IPS-15b (cell line): Measurements from ENCODE around the gene IL20RB.

ENCODE experiments used
- H3K27me3 ChIP-seq: one replicate; pipeline ENCODE4 v1.6.1; 2013; ENCODE audit warnings: low read length; ENCODE audit not compliant: control insufficient read depth, insufficient read depth
- H3K36me3 ChIP-seq: one replicate; pipeline ENCODE4 v1.6.1; 2013; ENCODE audit warnings: low read length; ENCODE audit not compliant: control insufficient read depth, insufficient read depth
- H3K4me1 ChIP-seq: one replicate; pipeline ENCODE4 v1.6.1; 2013; ENCODE audit warnings: mild to moderate bottlenecking, low read length; ENCODE audit not compliant: control insufficient read depth, insufficient read depth
- H3K4me3 ChIP-seq: one replicate; pipeline ENCODE4 v1.5.1; 2013; ENCODE audit warnings: low read depth, low read length
- H3K9ac ChIP-seq: one replicate; pipeline ENCODE4 v1.6.1; 2013; ENCODE audit warnings: low read depth, mild to moderate bottlenecking, low read length
- H3K9me3 ChIP-seq: one replicate; pipeline ENCODE4 v1.6.1; 2013; ENCODE audit warnings: mild to moderate bottlenecking, low read length; ENCODE audit not compliant: control insufficient read depth, insufficient read depth

The IL20RB gene

GRCh38 chr3:137020315-137020714, 62.5 kb downstream of the IL20RB start:
- Histone ChIP-seq H3K9ac (no peak overlapping the region), H3K36me3 (no peaks in the 10 kb centered on the region), H3K4me1 (no peaks in the 10 kb centered on the region), H3K9me3 (no peaks in the 10 kb centered on the region), H3K4me3 (no peak overlapping the region), H3K27me3 (no peaks in the 10 kb centered on the region)

GRCh38 chr3:137020888-137021287, 63.1 kb downstream of the IL20RB start:
- H3K36me3 ChIP-seq: no peaks in the 10 kb centered on the region
- H3K9me3 ChIP-seq: no peaks in the 10 kb centered on the region
- H3K27me3 ChIP-seq: no peaks in the 10 kb centered on the region
- H3K4me1 ChIP-seq: no peaks in the 10 kb centered on the region
- no peak overlapping the region for H3K4me3 ChIP-seq
- H3K9ac ChIP-seq: no peak overlapping the region

- H3K27me3 ChIP-seq: no peaks in the 10 kb centered on the region
- no peak overlapping the region for H3K9ac ChIP-seq
- H3K4me1 ChIP-seq: no peaks in the 10 kb centered on the region
- no peaks in the 10 kb centered on the region for H3K36me3 ChIP-seq
- H3K4me3 ChIP-seq: no peak overlapping the region
- H3K9me3 ChIP-seq: no peaks in the 10 kb centered on the region
Measured at GRCh38 chr3:137024348-137024747, 66.6 kb downstream of the IL20RB start.

- no peak overlapping the region for H3K9ac ChIP-seq
- H3K27me3 ChIP-seq: peaks cover 10% of the 10 kb centered on the region
- no peak overlapping the region for H3K4me3 ChIP-seq
- H3K4me1 ChIP-seq: no peaks in the 10 kb centered on the region
- H3K36me3 ChIP-seq: no peaks in the 10 kb centered on the region
- H3K9me3 ChIP-seq: no peaks in the 10 kb centered on the region
Measured at GRCh38 chr3:137026701-137027100, 68.9 kb downstream of the IL20RB start.

GRCh38 chr3:137032465-137033120, 74.8 kb downstream of the IL20RB start:
- Histone ChIP-seq H3K4me1 (peaks cover 7% of the 10 kb centered on the region), H3K9ac (no peak overlapping the region), H3K9me3 (no peaks in the 10 kb centered on the region), H3K4me3 (peak overlapping the region; percentile 63), H3K27me3 (peaks cover 42% of the 10 kb centered on the region), H3K36me3 (no peaks in the 10 kb centered on the region)

DNA sequence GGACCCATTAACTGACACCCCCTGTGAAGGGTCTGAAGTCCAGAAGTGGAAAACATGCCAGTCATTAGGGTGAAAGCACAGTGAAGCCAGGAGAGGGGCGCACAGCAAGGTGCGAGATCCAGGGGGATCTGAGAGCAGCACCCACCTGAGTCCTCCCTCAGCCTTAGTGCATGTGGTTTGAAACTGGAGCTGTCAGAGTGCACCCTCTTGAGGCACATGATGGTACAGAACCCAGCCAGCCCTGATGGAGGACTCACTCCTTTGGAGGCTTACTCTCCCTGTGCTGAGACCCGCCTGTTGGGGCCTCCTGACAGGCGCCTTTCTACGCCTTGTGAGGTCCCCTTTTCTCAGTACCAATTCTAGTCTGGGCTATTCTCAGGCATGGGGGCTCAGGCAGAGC, 77.8 kb downstream of the IL20RB start:
- peaks cover 7% of the 10 kb centered on the region for H3K4me1 ChIP-seq
- H3K36me3 ChIP-seq: no peaks in the 10 kb centered on the region
- H3K9ac ChIP-seq: no peak overlapping the region
- peaks cover 42% of the 10 kb centered on the region for H3K27me3 ChIP-seq
- no peaks in the 10 kb centered on the region for H3K9me3 ChIP-seq
- H3K4me3 ChIP-seq: no peak overlapping the region

GRCh38 chr3:137039570-137039969, 81.8 kb downstream of the IL20RB start:
- H3K9ac ChIP-seq: no peak overlapping the region
- H3K9me3 ChIP-seq: no peaks in the 10 kb centered on the region
- H3K36me3 ChIP-seq: no peaks in the 10 kb centered on the region
- H3K4me1 ChIP-seq: peaks cover 3% of the 10 kb centered on the region
- no peak overlapping the region for H3K4me3 ChIP-seq
- H3K27me3 ChIP-seq: peaks cover 7% of the 10 kb centered on the region

DNA sequence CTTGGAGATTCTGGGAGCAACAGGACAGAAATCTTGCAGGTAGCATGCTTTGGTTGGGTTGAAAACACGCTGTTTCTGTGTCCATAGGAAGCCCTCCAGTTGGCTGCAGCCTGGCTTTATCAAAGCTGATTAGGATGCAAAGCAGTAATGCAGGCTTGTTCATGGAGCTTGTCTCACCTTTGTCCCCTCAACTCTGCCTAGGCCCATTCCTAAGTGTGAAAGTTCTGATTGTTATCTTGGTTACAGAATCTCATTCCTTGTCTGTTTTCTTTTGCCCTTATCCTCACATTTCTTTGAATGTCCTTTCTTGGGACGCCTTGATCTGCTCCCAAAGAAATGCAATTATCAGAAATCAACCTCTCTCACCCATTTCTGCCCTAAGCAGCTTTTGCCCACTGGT, 83.5 kb downstream of the IL20RB start:
- H3K9ac ChIP-seq: no peak overlapping the region
- H3K36me3 ChIP-seq: no peaks in the 10 kb centered on the region
- H3K9me3 ChIP-seq: no peaks in the 10 kb centered on the region
- H3K4me3 ChIP-seq: no peak overlapping the region
- H3K4me1 ChIP-seq: no peaks in the 10 kb centered on the region
- no peaks in the 10 kb centered on the region for H3K27me3 ChIP-seq

- Histone ChIP-seq H3K4me3 (no peak overlapping the region), H3K9me3 (no peaks in the 10 kb centered on the region), H3K4me1 (peaks cover under 1% of the 10 kb centered on the region), H3K36me3 (no peaks in the 10 kb centered on the region), H3K9ac (no peak overlapping the region), H3K27me3 (no peaks in the 10 kb centered on the region)
Measured at GRCh38 chr3:137041686-137042085, 83.9 kb downstream of the IL20RB start.

- no peak overlapping the region for H3K9ac ChIP-seq
- H3K36me3 ChIP-seq: no peaks in the 10 kb centered on the region
- H3K9me3 ChIP-seq: no peaks in the 10 kb centered on the region
- no peak overlapping the region for H3K4me3 ChIP-seq
- H3K27me3 ChIP-seq: no peaks in the 10 kb centered on the region
- peaks cover 3% of the 10 kb centered on the region for H3K4me1 ChIP-seq
Measured at GRCh38 chr3:137046747-137047146, 89.0 kb downstream of the IL20RB start.

- no peak overlapping the region for H3K9ac ChIP-seq
- no peaks in the 10 kb centered on the region for H3K36me3 ChIP-seq
- no peaks in the 10 kb centered on the region for H3K27me3 ChIP-seq
- no peak overlapping the region for H3K4me3 ChIP-seq
- H3K4me1 ChIP-seq: peaks cover 3% of the 10 kb centered on the region
- no peaks in the 10 kb centered on the region for H3K9me3 ChIP-seq
Measured at GRCh38 chr3:137047240-137047639, 89.5 kb downstream of the IL20RB start.

DNA sequence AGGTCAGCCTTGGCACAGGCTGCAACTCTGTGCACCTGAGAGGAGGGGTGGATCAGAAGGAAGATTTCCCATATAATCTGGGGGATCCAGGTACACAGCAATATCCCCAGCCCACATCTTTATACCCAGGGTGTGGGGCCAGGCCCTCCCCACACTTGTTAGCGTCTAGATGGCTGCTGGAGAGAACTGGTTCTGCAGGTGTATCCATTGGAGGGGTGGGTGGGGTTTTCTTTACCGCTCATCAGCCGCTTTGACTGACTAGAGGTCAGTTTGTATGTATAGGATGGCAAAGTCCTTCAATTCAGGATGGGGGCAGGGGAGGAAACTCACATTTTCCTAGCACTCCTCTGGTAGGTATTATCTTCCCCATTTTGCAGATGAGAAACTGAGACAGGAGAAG, 92.5 kb downstream of the IL20RB start:
- no peaks in the 10 kb centered on the region for H3K27me3 ChIP-seq
- H3K36me3 ChIP-seq: no peaks in the 10 kb centered on the region
- H3K4me3 ChIP-seq: no peak overlapping the region
- peaks cover 3% of the 10 kb centered on the region for H3K4me1 ChIP-seq
- no peaks in the 10 kb centered on the region for H3K9me3 ChIP-seq
- H3K9ac ChIP-seq: no peak overlapping the region
